NCI-H1092 treated with DMSO at 0.1 percent for 48 hours (cell line): Measurements from ENCODE around the gene TTLL13.
"Not testable (repeated sequence)": the region's sequence is repeated elsewhere in the genome, so short reads cannot be mapped to it uniquely, and the experiment has no call there.

Source experiments
- DNase-seq: peaks from one replicate; lab custom pipeline; 2025; lab: John Stamatoyannopoulos, UW

The TTLL13 gene

GRCh38 chr15:90287101-90287500 is 37.7 kb downstream of the TTLL13 start:
- DNase-seq = no peak

GRCh38 chr15:90287946-90288345 is 38.6 kb downstream of the TTLL13 start:
- DNase-seq = no peak

- DNase-seq = peak; percentile 2
Measured at GRCh38 chr15:90291679-90292356, 42.5 kb downstream of the TTLL13 start.

- DNase-seq = peak; percentile 25
Measured at GRCh38 chr15:90293040-90293810, 43.9 kb downstream of the TTLL13 start.

- no peak for DNase-seq
Measured at GRCh38 chr15:90294159-90294558, 44.8 kb downstream of the TTLL13 start.

- peak; percentile 42 for DNase-seq
Measured at GRCh38 chr15:90294601-90295269, 45.4 kb downstream of the TTLL13 start.

GRCh38 chr15:90295270-90295648 is 45.9 kb downstream of the TTLL13 start:
- peak; percentile 42 for DNase-seq

GRCh38 chr15:90296316-90296884 is 47.0 kb downstream of the TTLL13 start:
- not testable (repeated sequence) for DNase-seq

GRCh38 chr15:90297021-90297420 is 47.7 kb downstream of the TTLL13 start:
- DNase-seq = no peak

GRCh38 chr15:90300541-90300940 is 51.2 kb downstream of the TTLL13 start:
- no peak for DNase-seq

GRCh38 chr15:90300988-90301706 is 51.8 kb downstream of the TTLL13 start:
- peak; percentile 0 for DNase-seq

GRCh38 chr15:90301707-90302300 is 52.4 kb downstream of the TTLL13 start:
- DNase-seq = no peak

GRCh38 chr15:90305355-90305754 is 56.0 kb downstream of the TTLL13 start:
- not testable (repeated sequence) for DNase-seq

GRCh38 chr15:90305932-90306331 is 56.6 kb downstream of the TTLL13 start:
- DNase-seq = no peak

- no peak for DNase-seq
Measured at GRCh38 chr15:90306560-90306959, 57.2 kb downstream of the TTLL13 start.

- DNase-seq = no peak
Measured at GRCh38 chr15:90307661-90308060, 58.3 kb downstream of the TTLL13 start.

GRCh38 chr15:90309020-90309419 is 59.7 kb downstream of the TTLL13 start:
- no peak for DNase-seq
